SH-SY5Y (cell line): ENCODE results near the gene HDGFL2.

Source experiments
- GATA2 ChIP-seq: IDR thresholded peaks from 2 replicates; pipeline ENCODE4 v1.6.1; 2011; ENCODE audit warnings: mild to moderate bottlenecking, low read depth, low read length
- GATA3 ChIP-seq: IDR thresholded peaks from 2 replicates; pipeline ENCODE4 v1.6.1; 2011; ENCODE audit warnings: low read depth, mild to moderate bottlenecking, low read length, moderate library complexity

DNA sequence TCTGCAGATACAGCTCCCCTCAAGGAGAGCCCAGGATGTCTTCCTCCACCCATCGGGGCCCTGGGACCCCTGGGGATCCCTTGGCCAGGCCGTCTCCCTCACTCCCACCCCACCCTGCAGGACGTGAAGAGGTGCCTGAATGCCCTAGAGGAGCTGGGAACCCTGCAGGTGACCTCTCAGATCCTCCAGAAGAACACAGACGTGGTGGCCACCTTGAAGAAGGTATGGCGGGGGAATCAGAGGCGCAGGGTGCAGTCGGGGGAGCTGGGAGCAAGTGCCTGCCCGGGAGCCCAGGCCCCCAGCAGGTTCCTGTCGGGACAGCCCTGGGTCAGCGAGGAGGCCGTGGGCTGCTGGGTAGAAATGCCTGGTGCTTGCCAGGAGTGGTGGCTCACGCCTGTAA lies 26.6 kb downstream of the HDGFL2 start:
- TF ChIP-seq GATA2 (no peak), GATA3 (no peak)
